Measurements from ENCODE around the gene HMX1.

The HMX1 gene

GRCh38 chr4:8892556-8893226, 21.1 kb upstream of the HMX1 start:
- no peak for DNase-seq (ENCODE audit: low spot score)

- DNase-seq (ENCODE audit: low spot score): no peak
Observed at GRCh38 chr4:8891646-8892555, 20.3 kb upstream of the HMX1 start.

GRCh38 chr4:8891255-8891645, 19.6 kb upstream of the HMX1 start:
- no peak for DNase-seq (ENCODE audit: low spot score)

- no peak for DNase-seq (ENCODE audit: low spot score)
Observed at GRCh38 chr4:8888856-8889255, 17.2 kb upstream of the HMX1 start.

- DNase-seq (ENCODE audit: low spot score): no peak
Observed at GRCh38 chr4:8886612-8887406, 15.2 kb upstream of the HMX1 start.

- DNase-seq (ENCODE audit: low spot score): no peak
Observed at GRCh38 chr4:8882239-8882638, 10.6 kb upstream of the HMX1 start.

GRCh38 chr4:8880851-8881250, 9.2 kb upstream of the HMX1 start:
- no peak for DNase-seq (ENCODE audit: low spot score)

- no peak for DNase-seq (ENCODE audit: low spot score)
Observed at GRCh38 chr4:8879574-8879973, 7.9 kb upstream of the HMX1 start.

GRCh38 chr4:8878421-8878820, 6.8 kb upstream of the HMX1 start:
- DNase-seq (ENCODE audit: low spot score): no peak

GRCh38 chr4:8877780-8878040, 6.1 kb upstream of the HMX1 start:
- DNase-seq (ENCODE audit: low spot score): no peak

GRCh38 chr4:8876982-8877779, 5.5 kb upstream of the HMX1 start:
- DNase-seq (ENCODE audit: low spot score): no peak

GRCh38 chr4:8874896-8875680, 3.4 kb upstream of the HMX1 start:
- DNase-seq (ENCODE audit: low spot score): no peak

- no peak for DNase-seq (ENCODE audit: low spot score)
Observed at GRCh38 chr4:8874003-8874895, 2.6 kb upstream of the HMX1 start.

GRCh38 chr4:8872402-8873291, 1.0 kb upstream of the HMX1 start:
- no peak for DNase-seq (ENCODE audit: low spot score)

GRCh38 chr4:8870647-8871416, 807 bp downstream of the HMX1 start:
- no peak for DNase-seq (ENCODE audit: low spot score)

- DNase-seq (ENCODE audit: low spot score): no peak
Observed at GRCh38 chr4:8869898-8870646, 1.6 kb downstream of the HMX1 start.

GRCh38 chr4:8869002-8869897, 2.4 kb downstream of the HMX1 start:
- DNase-seq (ENCODE audit: low spot score): no peak
